ENCODE measurements around the gene ODAPH.
A peak's percentile ranks its signal among the peaks of the same experiment; 100 is the strongest.

ODAPH gene

DNA sequence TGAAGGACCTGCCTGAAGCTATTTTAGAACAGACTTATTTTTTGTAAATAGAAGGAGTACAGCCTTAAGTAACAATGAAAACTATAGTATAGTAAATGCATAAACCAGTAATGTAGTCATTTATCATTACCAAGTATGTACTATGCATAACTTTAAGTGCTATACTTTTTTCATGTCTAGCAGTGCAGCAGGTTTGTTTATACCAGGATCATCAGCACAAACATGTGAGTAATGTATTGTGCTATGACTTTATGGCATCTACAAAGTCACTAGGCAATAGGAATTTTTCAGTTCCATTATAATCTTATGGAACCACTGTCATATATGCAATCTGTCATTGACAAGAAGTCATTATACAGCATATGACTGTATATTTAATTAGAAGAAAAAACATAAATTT lies 3.4 kb upstream of the ODAPH start:
- Mint-ChIP-seq H3K27me3 (peaks cover 14% of the 10 kb centered on the region), H3K9me3 (no peaks in the 10 kb centered on the region), H3K4me1 (no peaks in the 10 kb centered on the region), H3K36me3 (ENCODE audit: insufficient read depth) (no peaks in the 10 kb centered on the region), H3K4me3 (no peak overlapping the region), H3K27ac (ENCODE audit: low read depth) (no peak overlapping the region)
- DNase-seq (ENCODE audit: low spot score in 2 of 2) (no peak), ATAC-seq (replicated peaks; ENCODE audit: extremely low read depth, poor library complexity, severe bottlenecking) (no peak)

DNA sequence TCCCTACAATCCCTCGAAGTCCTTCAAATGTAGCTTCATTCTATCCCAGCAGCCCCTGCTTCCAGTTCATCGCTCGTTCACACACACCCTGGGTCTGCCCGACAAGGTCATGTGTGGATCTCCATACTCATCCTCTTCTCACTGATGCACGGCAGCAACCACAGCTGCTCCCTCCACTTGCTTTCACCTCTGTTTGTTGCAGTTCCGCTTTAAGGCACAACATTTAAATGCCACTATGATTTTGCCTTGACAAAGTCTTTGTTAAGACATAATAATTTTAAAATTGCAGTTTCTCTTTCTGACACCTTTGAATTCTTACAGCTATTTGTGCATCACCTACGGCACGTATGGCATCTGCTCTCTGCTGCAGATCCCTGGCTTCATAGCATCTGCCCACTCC lies 1.8 kb downstream of the ODAPH start:
- Mint-ChIP-seq H3K4me1 (no peaks in the 10 kb centered on the region), H3K27me3 (peaks cover 30% of the 10 kb centered on the region), H3K4me3 (no peak overlapping the region), H3K9me3 (no peaks in the 10 kb centered on the region), H3K36me3 (ENCODE audit: insufficient read depth) (no peaks in the 10 kb centered on the region), H3K27ac (ENCODE audit: low read depth) (no peak overlapping the region)
- ATAC-seq (replicated peaks; ENCODE audit: extremely low read depth, poor library complexity, severe bottlenecking) (no peak), DNase-seq (ENCODE audit: low spot score in 2 of 2) (no peak)

DNA sequence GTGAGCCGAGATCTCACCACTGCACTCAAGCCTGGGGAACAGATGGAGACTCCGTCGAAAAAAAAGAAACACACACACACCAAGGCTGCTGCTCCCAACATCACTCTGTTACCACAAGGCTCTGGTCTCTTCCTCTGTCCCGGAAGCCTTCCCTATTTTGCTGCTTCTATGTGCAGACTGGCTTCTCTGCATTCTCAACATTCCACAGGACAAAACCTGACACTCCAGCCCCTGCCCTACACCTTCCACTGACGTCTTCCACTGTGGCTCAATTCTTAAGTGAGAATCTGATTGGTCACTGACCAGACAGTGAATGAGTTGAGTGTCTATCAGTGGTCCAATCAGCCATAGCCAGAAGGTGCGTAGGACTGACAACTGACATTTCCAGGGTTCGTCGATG lies 5.9 kb downstream of the ODAPH start:
- ATAC-seq (replicated peaks; ENCODE audit: extremely low read depth, poor library complexity, severe bottlenecking) (no peak), DNase-seq (ENCODE audit: low spot score in 2 of 2) (no peak)
- Mint-ChIP-seq H3K4me3 (no peak overlapping the region), H3K27me3 (peaks cover 33% of the 10 kb centered on the region), H3K36me3 (ENCODE audit: insufficient read depth) (no peaks in the 10 kb centered on the region), H3K27ac (ENCODE audit: low read depth) (no peak overlapping the region), H3K9me3 (no peaks in the 10 kb centered on the region), H3K4me1 (peaks cover 11% of the 10 kb centered on the region)

DNA sequence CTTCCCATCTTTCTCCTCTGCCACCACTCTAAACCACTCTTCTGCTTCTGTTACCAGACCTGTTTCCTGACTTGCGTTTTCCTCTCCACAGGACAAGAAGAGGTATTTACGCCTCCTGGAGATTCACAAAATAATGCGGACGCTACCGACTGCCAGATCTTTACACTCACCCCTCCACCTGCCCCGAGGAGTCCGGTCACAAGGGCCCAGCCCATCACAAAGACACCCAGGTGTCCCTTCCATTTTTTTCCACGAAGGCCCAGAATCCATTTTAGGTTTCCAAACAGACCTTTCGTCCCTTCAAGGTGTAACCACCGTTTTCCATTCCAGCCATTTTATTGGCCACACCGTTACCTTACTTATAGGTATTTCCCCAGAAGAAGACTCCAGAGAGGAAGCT lies 8.2 kb downstream of the ODAPH start:
- Mint-ChIP-seq H3K9me3 (no peaks in the 10 kb centered on the region), H3K27ac (ENCODE audit: low read depth) (no peak overlapping the region), H3K4me1 (peaks cover 11% of the 10 kb centered on the region), H3K36me3 (ENCODE audit: insufficient read depth) (no peaks in the 10 kb centered on the region), H3K4me3 (no peak overlapping the region), H3K27me3 (peaks cover 19% of the 10 kb centered on the region)
- no peak for DNase-seq (ENCODE audit: low spot score in 2 of 2)
- no peak for ATAC-seq (replicated peaks; ENCODE audit: extremely low read depth, poor library complexity, severe bottlenecking)

DNA sequence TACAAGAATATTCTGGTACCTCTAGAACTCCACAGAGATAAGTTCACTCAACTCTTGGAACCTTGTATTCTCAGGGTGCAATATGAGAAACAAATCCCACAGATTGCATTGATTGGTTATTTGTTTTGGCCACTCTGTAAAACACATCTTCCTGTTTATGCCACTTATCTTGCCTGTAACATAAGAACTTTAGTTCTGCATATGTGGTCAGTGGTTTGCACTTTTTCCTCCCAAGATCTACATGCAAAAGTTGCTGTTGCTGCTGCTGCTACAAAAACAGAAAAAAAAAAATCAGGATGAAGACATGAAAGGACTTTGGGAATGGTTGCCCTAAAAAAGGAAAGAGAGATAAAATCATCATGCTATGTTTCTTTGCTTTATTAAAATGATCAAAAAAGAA lies 9.6 kb downstream of the ODAPH start:
- peak overlapping the region; percentile 16 for H3K27ac Mint-ChIP-seq (ENCODE audit: low read depth)
- peaks cover 19% of the 10 kb centered on the region for H3K27me3 Mint-ChIP-seq
- H3K9me3 Mint-ChIP-seq = no peaks in the 10 kb centered on the region
- H3K4me1 Mint-ChIP-seq = peaks cover 11% of the 10 kb centered on the region
- H3K36me3 Mint-ChIP-seq (ENCODE audit: insufficient read depth) = no peaks in the 10 kb centered on the region
- DNase-seq (ENCODE audit: low spot score in 2 of 2) = no peak
- no peak for ATAC-seq (replicated peaks; ENCODE audit: extremely low read depth, poor library complexity, severe bottlenecking)
- H3K4me3 Mint-ChIP-seq = no peak overlapping the region

DNA sequence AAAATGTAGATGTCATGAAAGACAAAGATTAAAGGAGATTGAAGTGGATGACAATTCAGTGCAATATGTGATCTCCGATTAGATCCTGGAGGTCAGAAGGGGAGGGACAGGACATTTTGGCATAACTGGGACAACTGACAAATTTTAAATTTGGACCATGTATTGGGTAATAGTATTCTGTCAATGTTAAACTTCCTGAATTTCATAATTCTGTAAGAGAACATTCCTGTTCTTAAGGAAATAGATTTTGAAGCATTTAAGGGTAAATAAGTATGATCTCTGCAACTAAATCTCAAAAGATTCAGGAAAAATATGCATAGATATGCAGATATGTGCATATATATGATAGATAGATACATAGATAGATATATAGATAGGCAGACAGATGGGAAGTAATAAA lies 11.0 kb downstream of the ODAPH start:
- Mint-ChIP-seq H3K27me3 (peaks cover 14% of the 10 kb centered on the region), H3K9me3 (no peaks in the 10 kb centered on the region), H3K27ac (ENCODE audit: low read depth) (peak overlapping the region; percentile 29), H3K4me1 (peaks cover 11% of the 10 kb centered on the region), H3K4me3 (no peak overlapping the region), H3K36me3 (ENCODE audit: insufficient read depth) (no peaks in the 10 kb centered on the region)
- ATAC-seq (replicated peaks; ENCODE audit: extremely low read depth, poor library complexity, severe bottlenecking) = no peak
- DNase-seq (ENCODE audit: low spot score in 2 of 2) = no peak

DNA sequence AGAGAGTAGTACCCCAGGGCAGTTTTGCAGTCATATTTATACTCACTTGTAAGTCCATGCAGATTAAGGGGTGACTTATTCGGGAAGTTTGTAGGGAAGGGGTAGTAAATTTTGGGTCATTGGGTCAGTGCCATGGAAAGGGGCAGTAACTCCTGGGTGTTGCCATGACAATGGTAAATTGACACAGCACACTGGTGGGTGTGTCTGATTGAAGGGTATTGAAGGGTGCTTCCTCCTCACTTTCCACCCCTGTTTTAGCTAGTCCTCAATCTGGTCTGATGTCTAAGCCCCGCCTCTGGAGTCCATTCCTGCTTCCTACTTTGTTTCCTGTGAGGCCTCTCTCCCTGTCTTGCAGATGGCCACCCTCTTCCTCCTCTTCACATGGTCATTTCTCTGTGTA lies 11.9 kb downstream of the ODAPH start:
- no peak for ATAC-seq (replicated peaks; ENCODE audit: extremely low read depth, poor library complexity, severe bottlenecking)
- no peaks in the 10 kb centered on the region for H3K9me3 Mint-ChIP-seq
- peaks cover 17% of the 10 kb centered on the region for H3K27me3 Mint-ChIP-seq
- H3K27ac Mint-ChIP-seq (ENCODE audit: low read depth) = no peak overlapping the region
- DNase-seq (ENCODE audit: low spot score in 2 of 2) = no peak
- H3K36me3 Mint-ChIP-seq (ENCODE audit: insufficient read depth) = no peaks in the 10 kb centered on the region
- peaks cover 11% of the 10 kb centered on the region for H3K4me1 Mint-ChIP-seq
- H3K4me3 Mint-ChIP-seq = no peak overlapping the region

DNA sequence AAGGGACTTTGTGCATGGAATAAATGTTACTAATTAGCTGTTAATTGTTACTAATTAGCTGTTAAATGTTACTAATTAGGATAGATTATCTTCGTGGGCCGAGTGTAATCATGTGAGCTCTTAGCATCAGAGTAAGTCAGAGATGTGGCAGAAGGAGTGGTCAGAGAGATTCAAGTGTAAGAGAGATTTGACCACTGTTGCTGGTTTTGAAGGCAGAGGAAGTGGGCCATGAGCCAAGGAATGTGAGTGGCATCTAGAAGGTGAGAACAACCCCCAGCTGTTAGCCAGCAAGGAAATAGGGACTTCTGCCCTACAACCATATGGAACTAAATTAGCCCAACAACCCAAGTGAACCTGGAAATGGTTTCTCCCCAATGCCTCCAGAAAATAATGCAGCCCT lies 28.2 kb downstream of the ODAPH start:
- Mint-ChIP-seq H3K4me3 (no peak overlapping the region), H3K27me3 (peaks cover 38% of the 10 kb centered on the region), H3K9me3 (no peaks in the 10 kb centered on the region), H3K4me1 (no peaks in the 10 kb centered on the region), H3K27ac (ENCODE audit: low read depth) (no peak overlapping the region), H3K36me3 (ENCODE audit: insufficient read depth) (no peaks in the 10 kb centered on the region)
- no peak for ATAC-seq (replicated peaks; ENCODE audit: extremely low read depth, poor library complexity, severe bottlenecking)
- DNase-seq (ENCODE audit: low spot score in 2 of 2) = no peak

DNA sequence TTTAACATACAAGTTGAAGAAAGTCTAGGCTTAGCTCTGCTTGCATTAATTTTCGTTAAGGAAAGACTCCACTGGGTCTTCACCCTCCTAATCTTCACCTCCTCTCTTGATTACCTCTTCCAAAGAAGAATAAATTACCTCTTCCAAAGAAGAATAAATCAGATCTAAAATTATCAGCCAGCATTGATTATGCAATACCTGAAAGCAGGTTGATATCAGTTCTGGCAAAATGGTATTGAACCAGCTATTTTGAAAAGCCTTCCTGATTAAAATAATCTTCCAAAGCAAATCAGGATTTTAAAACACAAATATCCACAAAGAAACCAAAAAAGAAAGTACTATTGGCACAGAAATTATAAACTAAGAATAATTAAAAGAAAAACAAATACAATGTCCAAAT lies 37.5 kb downstream of the ODAPH start:
- Mint-ChIP-seq H3K4me1 (no peaks in the 10 kb centered on the region), H3K27ac (ENCODE audit: low read depth) (no peak overlapping the region), H3K36me3 (ENCODE audit: insufficient read depth) (no peaks in the 10 kb centered on the region), H3K4me3 (no peak overlapping the region), H3K27me3 (no peaks in the 10 kb centered on the region), H3K9me3 (no peaks in the 10 kb centered on the region)
- DNase-seq (ENCODE audit: low spot score in 2 of 2) (no peak), ATAC-seq (replicated peaks; ENCODE audit: extremely low read depth, poor library complexity, severe bottlenecking) (no peak)

DNA sequence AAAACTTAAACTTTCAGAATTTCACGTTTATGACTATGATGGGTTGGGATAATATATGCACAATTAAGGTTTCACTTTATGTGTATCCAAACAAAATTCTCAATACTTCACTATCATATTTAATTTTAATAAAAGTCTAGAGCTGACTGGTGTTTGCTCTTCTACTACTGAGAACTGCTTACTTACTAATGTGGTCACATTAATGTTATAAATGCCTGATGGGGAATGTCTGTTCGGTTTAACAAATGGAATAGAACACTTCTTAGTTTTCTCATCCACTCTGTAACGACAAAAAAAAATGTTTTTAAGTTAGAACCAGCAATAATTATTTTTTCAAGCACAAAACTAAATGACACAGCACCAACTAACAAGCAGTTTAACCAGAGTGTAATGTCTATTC lies 40.2 kb downstream of the ODAPH start:
- Mint-ChIP-seq H3K36me3 (ENCODE audit: insufficient read depth) (no peaks in the 10 kb centered on the region), H3K27ac (ENCODE audit: low read depth) (no peak overlapping the region), H3K27me3 (no peaks in the 10 kb centered on the region), H3K4me3 (no peak overlapping the region), H3K4me1 (no peaks in the 10 kb centered on the region), H3K9me3 (no peaks in the 10 kb centered on the region)
- DNase-seq (ENCODE audit: low spot score in 2 of 2) = no peak
- no peak for ATAC-seq (replicated peaks; ENCODE audit: extremely low read depth, poor library complexity, severe bottlenecking)

DNA sequence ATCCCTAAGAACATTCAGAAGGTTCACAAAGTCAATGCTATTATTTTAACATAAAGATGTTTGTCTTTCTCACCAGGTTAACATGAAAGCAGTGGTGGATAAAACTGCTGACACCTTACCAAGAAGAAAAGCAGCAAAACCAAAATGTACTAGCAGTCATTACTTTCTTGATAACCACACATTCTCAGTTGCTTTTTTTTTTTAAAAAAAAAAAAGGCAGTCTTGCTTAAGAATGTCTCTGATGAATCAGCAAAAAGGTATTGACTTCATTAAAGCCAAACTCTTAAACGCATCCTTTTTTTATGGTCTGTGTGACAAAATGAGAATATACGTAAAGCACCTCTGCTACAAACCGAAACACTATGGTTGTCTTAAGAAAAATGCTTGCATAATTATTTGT lies 42.5 kb downstream of the ODAPH start:
- H3K9me3 Mint-ChIP-seq = no peaks in the 10 kb centered on the region
- H3K4me3 Mint-ChIP-seq = no peak overlapping the region
- DNase-seq (ENCODE audit: low spot score in 2 of 2) (no peak), ATAC-seq (replicated peaks; ENCODE audit: extremely low read depth, poor library complexity, severe bottlenecking) (no peak)
- no peaks in the 10 kb centered on the region for H3K4me1 Mint-ChIP-seq
- no peaks in the 10 kb centered on the region for H3K36me3 Mint-ChIP-seq (ENCODE audit: insufficient read depth)
- H3K27ac Mint-ChIP-seq (ENCODE audit: low read depth) = no peak overlapping the region
- H3K27me3 Mint-ChIP-seq = no peaks in the 10 kb centered on the region

DNA sequence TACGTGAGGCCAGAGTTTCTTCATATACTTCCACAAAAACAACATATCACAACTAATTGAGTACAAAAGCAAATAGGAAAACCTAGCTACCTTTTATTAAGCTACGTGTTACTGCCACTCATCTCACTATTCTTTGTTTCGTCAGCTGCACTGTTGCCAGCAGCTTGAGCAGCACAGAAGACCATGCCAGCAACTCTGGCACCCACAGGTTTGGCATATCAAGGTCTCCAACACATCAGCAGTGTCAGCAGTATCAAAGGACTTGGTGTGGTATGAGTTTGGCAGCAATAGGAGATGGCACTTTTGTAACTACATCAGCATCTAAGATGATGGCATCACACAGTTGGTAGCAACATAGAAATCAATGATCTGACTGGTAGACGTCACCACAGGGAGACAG lies 43.8 kb downstream of the ODAPH start:
- Mint-ChIP-seq H3K4me1 (no peaks in the 10 kb centered on the region), H3K27me3 (no peaks in the 10 kb centered on the region), H3K9me3 (no peaks in the 10 kb centered on the region), H3K27ac (ENCODE audit: low read depth) (no peak overlapping the region), H3K36me3 (ENCODE audit: insufficient read depth) (no peaks in the 10 kb centered on the region), H3K4me3 (no peak overlapping the region)
- ATAC-seq (replicated peaks; ENCODE audit: extremely low read depth, poor library complexity, severe bottlenecking) = no peak
- DNase-seq (ENCODE audit: low spot score in 2 of 2) = no peak

DNA sequence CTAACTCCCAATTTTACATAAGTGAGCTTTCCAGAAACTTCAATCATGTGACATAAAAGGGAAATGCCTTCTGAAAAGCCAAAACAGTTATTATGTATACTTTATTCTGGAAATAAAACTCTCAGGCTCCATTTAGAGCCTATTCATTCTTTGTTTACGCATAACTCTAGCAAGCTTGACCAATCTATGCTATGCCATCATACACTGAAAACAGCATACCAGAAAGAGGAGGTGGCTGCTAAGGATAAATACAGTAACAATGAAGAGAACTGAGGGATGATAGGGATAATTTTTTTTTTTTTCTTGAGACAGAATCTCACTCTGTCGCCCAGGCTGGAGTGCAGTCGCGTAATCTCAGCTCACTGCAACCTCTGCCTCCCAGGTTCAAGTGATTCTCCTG lies 50.1 kb downstream of the ODAPH start:
- Mint-ChIP-seq H3K9me3 (no peaks in the 10 kb centered on the region), H3K36me3 (ENCODE audit: insufficient read depth) (no peaks in the 10 kb centered on the region), H3K4me1 (no peaks in the 10 kb centered on the region), H3K27me3 (no peaks in the 10 kb centered on the region), H3K27ac (ENCODE audit: low read depth) (no peak overlapping the region), H3K4me3 (no peak overlapping the region)
- DNase-seq (ENCODE audit: low spot score in 2 of 2) (no peak), ATAC-seq (replicated peaks; ENCODE audit: extremely low read depth, poor library complexity, severe bottlenecking) (no peak)

DNA sequence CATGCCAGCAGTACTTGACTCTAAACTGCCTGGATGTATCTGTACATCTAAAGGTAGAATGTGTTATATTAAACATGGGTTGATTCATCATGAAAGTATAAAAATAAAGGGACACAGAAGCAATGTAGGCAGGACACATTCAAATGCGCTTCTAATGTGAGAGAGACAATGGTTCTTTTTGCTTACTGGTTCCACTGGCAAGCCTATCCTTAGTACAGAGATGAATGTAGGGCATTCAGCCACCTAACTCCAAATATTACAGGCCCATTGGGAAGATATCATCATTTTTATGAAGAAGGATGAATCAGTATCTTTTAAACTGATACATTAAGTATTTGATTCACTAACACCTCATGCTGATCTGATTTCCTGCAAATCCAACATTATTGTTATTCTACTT lies 56.4 kb downstream of the ODAPH start:
- Mint-ChIP-seq H3K27me3 (no peaks in the 10 kb centered on the region), H3K27ac (ENCODE audit: low read depth) (no peak overlapping the region), H3K9me3 (no peaks in the 10 kb centered on the region), H3K36me3 (ENCODE audit: insufficient read depth) (no peaks in the 10 kb centered on the region), H3K4me3 (no peak overlapping the region), H3K4me1 (no peaks in the 10 kb centered on the region)
- ATAC-seq (replicated peaks; ENCODE audit: extremely low read depth, poor library complexity, severe bottlenecking) (no peak), DNase-seq (ENCODE audit: low spot score in 2 of 2) (no peak)

Data from central memory CD8-positive, alpha-beta T cell (primary cell).